OCI-LY7 (cell line): ENCODE measurements around the gene INPP5A.

ENCODE experiments used
- EZH2phosphoT487 ChIP-seq: fragments of 200-600 bp; sonication (generic); IDR thresholded peaks from 2 replicates; pipeline ENCODE4 v1.6.1; 2018; ENCODE audit warnings: low read depth, borderline replicate concordance, mild to moderate bottlenecking, mixed run types, antibody characterized with exemption, low read length, moderate library complexity, mixed read lengths
- TF ChIP-seq, protein P1 (sequence below): fragments of 200-600 bp; sonication (generic); conservative IDR thresholded peaks from 2 replicates; pipeline ENCODE4 v1.5.1; 2014; ENCODE audit warnings: mild to moderate bottlenecking, antibody characterized with exemption, low read length, moderate library complexity, mixed read lengths

DNA sequence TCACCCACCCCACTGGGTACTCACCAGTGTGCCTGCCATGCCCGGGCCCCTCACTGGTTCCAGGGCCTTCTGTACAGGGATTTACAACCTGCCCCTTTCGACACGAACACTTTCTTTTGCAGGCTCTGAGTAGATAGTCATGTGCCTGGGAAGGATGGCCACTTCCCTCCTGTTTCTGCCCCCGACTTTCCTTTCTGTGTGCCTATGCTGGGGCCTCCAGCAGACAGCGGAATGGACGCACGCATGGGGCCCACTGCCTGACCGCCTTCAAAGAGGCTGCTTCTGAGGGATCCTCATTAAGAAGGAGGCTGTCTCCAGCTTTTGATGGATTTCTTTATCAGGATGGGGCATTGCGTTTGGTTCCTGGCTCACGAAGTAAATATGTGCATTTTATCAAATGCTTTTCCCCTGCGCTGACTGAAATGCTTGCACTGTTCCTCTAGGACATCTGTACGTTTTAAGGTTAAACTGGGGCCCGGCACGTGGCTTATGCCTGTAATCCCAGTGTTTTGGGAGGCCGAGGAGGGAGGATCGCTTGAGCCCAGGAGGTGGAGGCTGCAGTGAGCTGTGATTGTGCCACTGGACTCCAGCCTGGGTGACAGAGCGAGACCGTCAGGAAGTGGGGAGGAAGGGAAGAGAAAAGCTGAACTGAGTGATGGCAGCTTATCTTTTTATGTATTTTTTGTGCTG, 277.7 kb downstream of the INPP5A start:
- TF ChIP-seq EZH2phosphoT487, result no peak
- TF ChIP-seq, protein P1, sequence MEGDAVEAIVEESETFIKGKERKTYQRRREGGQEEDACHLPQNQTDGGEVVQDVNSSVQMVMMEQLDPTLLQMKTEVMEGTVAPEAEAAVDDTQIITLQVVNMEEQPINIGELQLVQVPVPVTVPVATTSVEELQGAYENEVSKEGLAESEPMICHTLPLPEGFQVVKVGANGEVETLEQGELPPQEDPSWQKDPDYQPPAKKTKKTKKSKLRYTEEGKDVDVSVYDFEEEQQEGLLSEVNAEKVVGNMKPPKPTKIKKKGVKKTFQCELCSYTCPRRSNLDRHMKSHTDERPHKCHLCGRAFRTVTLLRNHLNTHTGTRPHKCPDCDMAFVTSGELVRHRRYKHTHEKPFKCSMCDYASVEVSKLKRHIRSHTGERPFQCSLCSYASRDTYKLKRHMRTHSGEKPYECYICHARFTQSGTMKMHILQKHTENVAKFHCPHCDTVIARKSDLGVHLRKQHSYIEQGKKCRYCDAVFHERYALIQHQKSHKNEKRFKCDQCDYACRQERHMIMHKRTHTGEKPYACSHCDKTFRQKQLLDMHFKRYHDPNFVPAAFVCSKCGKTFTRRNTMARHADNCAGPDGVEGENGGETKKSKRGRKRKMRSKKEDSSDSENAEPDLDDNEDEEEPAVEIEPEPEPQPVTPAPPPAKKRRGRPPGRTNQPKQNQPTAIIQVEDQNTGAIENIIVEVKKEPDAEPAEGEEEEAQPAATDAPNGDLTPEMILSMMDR, result no peak
